SU-DHL-6 (cell line): ENCODE data around the gene DTHD1.
A peak's percentile ranks its signal among the peaks of the same experiment; 100 is the strongest.

ENCODE experiments used
- H2AFZ ChIP-seq: fragments of 200-600 bp; sonication (generic); 2 replicates; pipeline ENCODE4 v1.6.1; 2014; ENCODE audit warnings: low read depth, mild to moderate bottlenecking, moderate library complexity, mixed read lengths, antibody characterized with exemption, low read length; ENCODE audit not compliant: severe bottlenecking
- H3F3A ChIP-seq: fragments of 200-600 bp; shearing (Covaris generic); 2 replicates; pipeline ENCODE4 v1.6.0; 2016; ENCODE audit warnings: antibody characterized with exemption, mild to moderate bottlenecking; ENCODE audit not compliant: insufficient read depth
- H3K27ac ChIP-seq: fragments of 200-600 bp; sonication (generic); 2 replicates; pipeline ENCODE4 v1.5.1; 2016; ENCODE audit warnings: low read depth, mild to moderate bottlenecking, low read length, moderate library complexity, mixed read lengths
- H3K27me3 ChIP-seq: fragments of 200-600 bp; sonication (generic), shearing (Covaris generic); 2 replicates; pipeline ENCODE4 v1.6.0; 2014; ENCODE audit warnings: mild to moderate bottlenecking, low read length
- H3K36me3 ChIP-seq: fragments of 200-600 bp; sonication (generic); 2 replicates; pipeline ENCODE4 v1.6.1; 2014; ENCODE audit warnings: mild to moderate bottlenecking, low read length, mixed read lengths
- H3K4me2 ChIP-seq: fragments of 300-600, 200-600 bp; shearing (Covaris generic), sonication (generic); 2 replicates; pipeline ENCODE4 v1.6.0; 2014; ENCODE audit warnings: low read length, low read depth, mild to moderate bottlenecking; ENCODE audit not compliant: poor library complexity, severe bottlenecking
- H3K4me3 ChIP-seq: fragments of 200-600 bp; sonication (generic); 2 replicates; pipeline ENCODE4 v1.5.1; 2014; ENCODE audit warnings: antibody characterized with exemption, low read length, mild to moderate bottlenecking, mixed read lengths; ENCODE audit not compliant: insufficient read depth, poor library complexity, severe bottlenecking
- H3K79me2 ChIP-seq: fragments of 200-600 bp; sonication (generic); 2 replicates; pipeline ENCODE4 v1.6.1; 2014; ENCODE audit warnings: mild to moderate bottlenecking, low read length, moderate library complexity; ENCODE audit not compliant: insufficient read depth
- H3K9ac ChIP-seq: fragments of 200-600 bp; sonication (generic); 2 replicates; pipeline ENCODE4 v1.7.0; 2014; ENCODE audit warnings: mild to moderate bottlenecking, low read length
- H3K9me2 ChIP-seq: fragments of 200-600 bp; sonication (generic); replicated peaks from 2 replicates; pipeline ENCODE4 v1.6.1; 2014; ENCODE audit warnings: low read length; ENCODE audit not compliant: insufficient read depth
- H3K9me3 ChIP-seq: fragments of 200-600 bp; sonication (generic); 2 replicates; pipeline ENCODE4 v1.6.1; 2014; ENCODE audit warnings: low read length, mixed read lengths; ENCODE audit not compliant: insufficient read depth
- H4K20me1 ChIP-seq: fragments of 200-600 bp; sonication (generic); 2 replicates; pipeline ENCODE4 v1.6.1; 2014; ENCODE audit warnings: low read depth, mild to moderate bottlenecking, antibody characterized with exemption, low read length, moderate library complexity, mixed read lengths
- CTCF ChIP-seq: fragments of 200-600 bp; sonication (generic); IDR thresholded peaks from one replicate; pipeline ENCODE4 v1.5.1; 2017; ENCODE audit warnings: antibody characterized with exemption, mild to moderate bottlenecking, low read length, moderate library complexity; ENCODE audit not compliant: insufficient read depth, poor library complexity, severe bottlenecking
- EZH2phosphoT487 ChIP-seq: fragments of 200-600 bp; sonication (generic), shearing (Covaris generic); conservative IDR thresholded peaks from 2 replicates; pipeline ENCODE4 v1.6.1; 2018; ENCODE audit warnings: mild to moderate bottlenecking, antibody characterized with exemption, low read length, moderate library complexity, mixed read lengths

The DTHD1 gene

GRCh38 chr4:36351082-36351666 is 69.8 kb downstream of the DTHD1 start:
- H3K9ac ChIP-seq = no peak overlapping the region
- H2AFZ ChIP-seq = no peak overlapping the region
- no peaks in the 10 kb centered on the region for H3K9me2 ChIP-seq
- H3F3A ChIP-seq = no peaks in the 10 kb centered on the region
- no peak overlapping the region for H3K4me2 ChIP-seq
- H3K9me3 ChIP-seq = no peaks in the 10 kb centered on the region
- H3K36me3 ChIP-seq = no peaks in the 10 kb centered on the region
- H3K4me3 ChIP-seq = no peak overlapping the region
- no peaks in the 10 kb centered on the region for H4K20me1 ChIP-seq
- no peak overlapping the region for H3K27ac ChIP-seq
- no peaks in the 10 kb centered on the region for H3K27me3 ChIP-seq
- H3K79me2 ChIP-seq = no peaks in the 10 kb centered on the region
- peak; percentile 62 for TF ChIP-seq CTCF
- TF ChIP-seq EZH2phosphoT487 = no peak

- Histone ChIP-seq H3K27ac (no peak overlapping the region), H3K9me3 (no peaks in the 10 kb centered on the region), H4K20me1 (no peaks in the 10 kb centered on the region), H3K4me2 (no peak overlapping the region), H3K9ac (no peak overlapping the region), H3K9me2 (no peaks in the 10 kb centered on the region), H3K36me3 (no peaks in the 10 kb centered on the region), H3K4me3 (no peak overlapping the region), H3K27me3 (no peaks in the 10 kb centered on the region), H2AFZ (no peak overlapping the region), H3F3A (no peaks in the 10 kb centered on the region), H3K79me2 (no peaks in the 10 kb centered on the region)
- no peak for TF ChIP-seq CTCF
- no peak for TF ChIP-seq EZH2phosphoT487
Measured at GRCh38 chr4:36353998-36354397, 72.6 kb downstream of the DTHD1 start.

GRCh38 chr4:36358173-36358572 is 76.8 kb downstream of the DTHD1 start:
- Histone ChIP-seq H3K9ac (no peak overlapping the region), H3K79me2 (no peaks in the 10 kb centered on the region), H3K27ac (no peak overlapping the region), H3K36me3 (no peaks in the 10 kb centered on the region), H3F3A (no peaks in the 10 kb centered on the region), H3K27me3 (no peaks in the 10 kb centered on the region), H3K4me3 (no peak overlapping the region), H3K9me2 (no peaks in the 10 kb centered on the region), H2AFZ (no peak overlapping the region), H3K4me2 (no peak overlapping the region), H4K20me1 (no peaks in the 10 kb centered on the region), H3K9me3 (no peaks in the 10 kb centered on the region)
- TF ChIP-seq EZH2phosphoT487 = no peak
- TF ChIP-seq CTCF = no peak
